GM19397 (cell line): ENCODE data around the gene SLAMF7.

ENCODE experiments used
- ATAC-seq: cut with Tn5 transposase; IDR thresholded peaks from one replicate; pipeline ENCODE4 v1.9.1; 2021; ENCODE audit warnings: mild to moderate bottlenecking, moderate library complexity; ENCODE audit not compliant: unreplicated experiment

SLAMF7 gene

GRCh38 chr1:160799641-160800040, 60.6 kb downstream of the SLAMF7 start:
- ATAC-seq: no peak

- ATAC-seq: no peak
Observed at GRCh38 chr1:160800142-160800541, 61.1 kb downstream of the SLAMF7 start.

DNA sequence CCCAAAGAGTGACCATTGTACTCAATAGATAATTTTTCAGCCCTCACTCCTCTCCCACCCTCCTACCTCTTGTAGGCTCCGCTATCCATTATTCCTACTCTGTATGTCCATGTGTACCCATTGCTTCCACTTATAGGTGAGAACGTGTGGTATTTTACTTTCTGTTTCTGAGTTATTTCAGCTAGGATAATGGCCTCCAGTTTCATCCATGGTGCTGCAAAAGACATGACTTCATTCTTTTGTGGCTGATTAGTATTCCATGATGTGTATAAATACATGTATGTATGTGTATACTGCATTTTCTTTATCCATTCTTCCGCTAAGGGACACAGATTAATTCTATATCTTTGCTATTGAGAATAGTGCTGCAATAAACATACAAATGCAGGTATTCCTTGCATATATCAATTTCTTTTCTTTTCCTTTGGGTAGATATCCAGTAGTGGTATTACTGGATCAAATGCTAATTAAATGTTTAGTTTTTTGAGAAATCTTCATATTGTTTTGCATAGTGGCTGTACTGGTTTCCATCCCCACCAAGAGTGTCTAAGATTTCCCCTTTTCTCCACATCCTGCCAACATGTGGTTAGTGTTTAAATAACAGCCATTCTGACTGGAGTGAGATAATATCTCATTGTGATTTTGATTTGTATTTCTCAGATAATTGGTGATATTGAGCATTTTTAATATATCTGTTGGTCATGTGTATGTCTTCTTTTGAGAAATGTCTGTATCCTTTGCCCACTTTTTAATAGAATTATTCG, 61.8 kb downstream of the SLAMF7 start:
- no peak for ATAC-seq

- no peak for ATAC-seq
Observed at GRCh38 chr1:160801836-160802580, 63.0 kb downstream of the SLAMF7 start.
